Esophagus squamous epithelium (tissue), 5 donors: Measurements from ENCODE around the gene RCHY1. TPM values are rescaled to one million over a fixed set of nuclear protein-coding genes. Genes with fewer than 3 reads are reported as not detected.

Source experiments
- DNase-seq: peaks from one replicate; lab custom pipeline; 2025; lab: John Stamatoyannopoulos, UW
- H3K27ac ChIP-seq, 4 donors: fragments of 200-600 bp; sonication (generic); one replicate each; pipeline ENCODE4 v1.5.1; 2016 to 2019; ENCODE audit warnings: mild to moderate bottlenecking in 1 of 4
- H3K27me3 ChIP-seq, 4 donors: fragments of 200-600 bp; sonication (generic); 1 replicate in 3 of 4; 2 replicates in 1 of 4; pipeline versions ENCODE4 v1.5.1 to v1.6.0; 2017 to 2021; ENCODE audit warnings: antibody characterized with exemption in 1 of 4
- H3K36me3 ChIP-seq, 3 donors: fragments of 200-600 bp; sonication (generic); one replicate each; pipeline ENCODE4 v1.5.1; 2016 to 2019
- H3K4me1 ChIP-seq, 3 donors: fragments of 200-600 bp; sonication (generic); one replicate each; pipeline ENCODE4 v1.5.1; 2017 to 2019
- H3K4me3 ChIP-seq, 4 donors: fragments of 200-600 bp; sonication (generic); 1 replicate in 3 of 4; 2 replicates in 1 of 4; pipeline ENCODE4 v1.5.1; 2016 to 2019; ENCODE audit warnings: mild to moderate bottlenecking in 2 of 4, moderate library complexity in 1 of 4
- H3K9me3 ChIP-seq, 3 donors: fragments of 200-600 bp; sonication (generic); one replicate each; pipeline ENCODE4 v1.5.1; 2016 to 2019
- CTCF ChIP-seq, 6 experiments: fragments of 450-650 bp in 4 of 6; fragments of 200-600 bp in 2 of 6; sonication (generic) in 2 of 6; IDR thresholded peaks; one replicate each; pipeline ENCODE4 v1.5.1; 2016 to 2019; ENCODE audit warnings: antibody characterized with exemption in 6 of 6, mild to moderate bottlenecking in 4 of 6, moderate library complexity in 4 of 6
- POLR2A ChIP-seq, 4 donors: fragments of 450-650 bp; IDR thresholded peaks; one replicate each; pipeline ENCODE4 v1.6.1; 2017; ENCODE audit warnings: antibody characterized with exemption in 4 of 4, mild to moderate bottlenecking in 4 of 4, moderate library complexity in 3 of 4
- WGBS, 2 donors: methylation state at CpG; one replicate each; pipeline ENCODE4 v1.1.5; 2018; 5-methylcytosine and 5-hydroxymethylcytosine counted together
- intact Hi-C: fragments of 100-400 bp; cut with DNase I; formaldehyde crosslinking; loops from one replicate; pipeline ENCODE4 v1.15.0; 2022
- total RNA-seq, 4 donors: library from RNA; depleted of rRNA; stranded (reverse); fragments of >200 nt; gene quantifications; one replicate each; pipeline ENCODE4 v1.1.0, GENCODE V29; 2016
- donor health status: DM: yes; HTN: yes; CAD: no.

RCHY1 gene
- 10 to 100 TPM; 11.6 to 27.5 (median 15.1) TPM for total RNA-seq

- H3K4me3 ChIP-seq, result peak within 1 kb of the TSS; percentile 47 to 90 (median 82)
- WGBS, 2 donors, result 0 to 1% methylated on average over 24 to 34 of the region's 61 CpGs
- intact Hi-C loops, result no loop called here
- peaks cover 12 to 63% (median 21%) of the 10 kb centered on the region in 3 donors for H3K4me1 ChIP-seq
- H3K27me3 ChIP-seq, result no peaks in the 10 kb centered on the region
- TF ChIP-seq CTCF (IDR thresholded peaks at IDR 0.05) (peak in 3 of 6 experiments; percentile 4 to 30 (median 16)), POLR2A (IDR thresholded peaks at IDR 0.05) (peak in 3 of 4 donors; percentile 28 to 82 (median 39))
- H3K9me3 ChIP-seq, result no peaks in the 10 kb centered on the region
- peaks cover 0 to 27% (median 9%) of the 10 kb centered on the region in 3 donors for H3K36me3 ChIP-seq
- peak within 1 kb of the TSS; percentile 84 to 99 (median 94) for H3K27ac ChIP-seq
- DNase-seq, result peak; percentile 77
Measured at GRCh38 chr4:75514131-75514948, at the start of gene RCHY1, which contains the start of gene THAP6. Gene RCHY1 (minus strand): TSS chr4:75514403. CDS start chr4:75514286, 117 bp downstream. Gene THAP6 (plus strand): TSS chr4:75514473. CDS start chr4:75515453, 980 bp downstream.

GRCh38 chr4:75561789-75562188 lies 47.6 kb upstream of the RCHY1 start:
- H3K36me3 ChIP-seq, result no peaks in the 10 kb centered on the region
- H3K4me1 ChIP-seq, result no peaks in the 10 kb centered on the region
- H3K27ac ChIP-seq, result no peak overlapping the region
- TF ChIP-seq CTCF (IDR thresholded peaks at IDR 0.05) (no peak), POLR2A (IDR thresholded peaks at IDR 0.05) (no peak)
- intact Hi-C loops, result no loop called here
- no peak overlapping the region for H3K4me3 ChIP-seq
- DNase-seq, result no peak
- no peaks in the 10 kb centered on the region for H3K9me3 ChIP-seq
- H3K27me3 ChIP-seq, result peaks cover 0 to 7% (median 0%) of the 10 kb centered on the region in 4 donors
- 71 to 72% methylated on average over 8 of the region's 8 CpGs for WGBS, 2 donors

GRCh38 chr4:75557696-75558095 lies 43.5 kb upstream of the RCHY1 start:
- TF ChIP-seq POLR2A (IDR thresholded peaks at IDR 0.05), result no peak
- TF ChIP-seq CTCF (IDR thresholded peaks at IDR 0.05), result no peak
- intact Hi-C loops, result no loop called here
- Histone ChIP-seq H3K27ac (no peak overlapping the region), H3K36me3 (no peaks in the 10 kb centered on the region), H3K4me1 (no peaks in the 10 kb centered on the region), H3K4me3 (no peak overlapping the region), H3K27me3 (peaks cover 0 to 7% (median 0%) of the 10 kb centered on the region in 4 donors), H3K9me3 (no peaks in the 10 kb centered on the region)
- no peak for DNase-seq
- 78 to 84% methylated on average over 8 of the region's 8 CpGs for WGBS, 2 donors

GRCh38 chr4:75555294-75556164 lies 41.3 kb upstream of the RCHY1 start, which contains the start of gene ODAPH:
Gene ODAPH (plus strand): TSS chr4:75556066. CDS start chr4:75556083, 17 bp downstream.
- TF ChIP-seq CTCF (IDR thresholded peaks at IDR 0.05) (no peak), POLR2A (IDR thresholded peaks at IDR 0.05) (no peak)
- intact Hi-C loops, result no loop called here
- H3K9me3 ChIP-seq, result no peaks in the 10 kb centered on the region

More at GRCh38 chr4:75555294-75556164, 41.3 kb upstream of the RCHY1 start, which contains the start of gene ODAPH:
- Histone ChIP-seq H3K27me3 (peaks cover 0 to 7% (median 0%) of the 10 kb centered on the region in 4 donors), H3K4me1 (no peaks in the 10 kb centered on the region), H3K4me3 (no peak within 1 kb of the TSS), H3K36me3 (no peaks in the 10 kb centered on the region), H3K27ac (no peak within 1 kb of the TSS)
- DNase-seq, result no peak
- 50 to 58% methylated on average over 8 to 9 of the region's 9 CpGs for WGBS, 2 donors
